Neuronal stem cell (in vitro differentiated cells): Measurements from ENCODE around the gene PDZRN3.

Experiments
- DNase-seq: peaks from one replicate; pipeline ENCODE4 v3.0.0-alpha.2; 2013; ENCODE audit warnings: low spot score
- H2AFZ ChIP-seq: one replicate; pipeline ENCODE4 v1.6.1; 2013; ENCODE audit warnings: mild to moderate bottlenecking, low read length, inconsistent platforms
- H2AK5ac ChIP-seq: 2 replicates; pipeline ENCODE4 v1.6.1; 2013; ENCODE audit warnings: low read depth, mild to moderate bottlenecking, inconsistent platforms, low read length, moderate library complexity, mixed read lengths
- H2BK120ac ChIP-seq: 2 replicates; pipeline ENCODE4 v1.6.1; 2013; ENCODE audit warnings: low read depth, mild to moderate bottlenecking, inconsistent platforms, low read length, moderate library complexity, mixed read lengths
- H2BK12ac ChIP-seq: one replicate; pipeline ENCODE4 v1.6.1; 2013; ENCODE audit warnings: low read length, inconsistent platforms
- H2BK15ac ChIP-seq: 2 replicates; pipeline ENCODE4 v1.6.1; 2013; ENCODE audit warnings: mild to moderate bottlenecking, low read length, inconsistent platforms, mixed read lengths
- H2BK5ac ChIP-seq: one replicate; pipeline ENCODE4 v1.6.1; 2013; ENCODE audit warnings: inconsistent platforms, mild to moderate bottlenecking, low read length, moderate library complexity
- H3K14ac ChIP-seq: one replicate; pipeline ENCODE4 v1.6.1; 2013; ENCODE audit warnings: low read length, inconsistent platforms
- H3K18ac ChIP-seq: 2 replicates; pipeline ENCODE4 v1.6.1; 2013; ENCODE audit warnings: low read length, inconsistent platforms
- H3K23ac ChIP-seq: 2 replicates; pipeline ENCODE4 v1.6.1; 2013; ENCODE audit warnings: low read depth, mild to moderate bottlenecking, mixed read lengths, low read length, inconsistent platforms; ENCODE audit not compliant: poor library complexity
- H3K27ac ChIP-seq: replicated peaks from 3 replicates; pipeline ENCODE4 v1.5.1; 2013; ENCODE audit warnings: low read length, inconsistent platforms
- H3K27me3 ChIP-seq, 3 experiments: 2 replicates each; pipeline ENCODE4 v1.6.1; 2013; ENCODE audit warnings: low read length in 3 of 3, mild to moderate bottlenecking in 2 of 3, inconsistent platforms in 1 of 3, low read depth in 1 of 3, mixed read lengths in 1 of 3, moderate library complexity in 1 of 3; ENCODE audit not compliant: control insufficient read depth in 3 of 3, insufficient read depth in 3 of 3
- H3K36me3 ChIP-seq, 2 donors: replicated peaks in 1 of 2; 2 replicates each; pipeline ENCODE4 v1.6.1; 2013; ENCODE audit warnings: low read length in 2 of 2; ENCODE audit not compliant: control insufficient read depth in 2 of 2, insufficient read depth in 2 of 2
- H3K4ac ChIP-seq: 2 replicates; pipeline ENCODE4 v1.6.1; 2013; ENCODE audit warnings: inconsistent platforms, mild to moderate bottlenecking, low read length, moderate library complexity
- H3K4me1 ChIP-seq, 2 donors: 1 replicate in 1 of 2; 2 replicates in 1 of 2; pipeline ENCODE4 v1.6.1; 2013; ENCODE audit warnings: low read length in 2 of 2, low read depth in 1 of 2; ENCODE audit not compliant: control insufficient read depth in 2 of 2, insufficient read depth in 1 of 2
- H3K4me2 ChIP-seq: one replicate; pipeline ENCODE4 v1.6.1; 2013; ENCODE audit warnings: mild to moderate bottlenecking, low read length, inconsistent platforms; ENCODE audit not compliant: insufficient read depth, poor library complexity, severe bottlenecking
- H3K4me3 ChIP-seq, 2 donors: 2 replicates each; pipeline ENCODE4 v1.5.1; 2013; ENCODE audit warnings: low read length in 2 of 2, mild to moderate bottlenecking in 2 of 2, inconsistent platforms in 1 of 2, moderate library complexity in 1 of 2
- H3K79me1 ChIP-seq: one replicate; pipeline ENCODE4 v1.6.1; 2013; ENCODE audit warnings: low read depth, mild to moderate bottlenecking, inconsistent platforms, low read length, moderate library complexity
- H3K9ac ChIP-seq: one replicate; pipeline ENCODE4 v1.6.1; 2013; ENCODE audit warnings: mild to moderate bottlenecking, low read depth, low read length, inconsistent platforms; ENCODE audit not compliant: poor library complexity
- H3K9me3 ChIP-seq, 2 donors: replicated peaks in 1 of 2; 2 replicates each; pipeline versions ENCODE3 to v1.6.1; 2013; ENCODE audit warnings: low read length in 2 of 2, mild to moderate bottlenecking in 2 of 2, inconsistent platforms in 1 of 2, low read depth in 1 of 2, mixed read lengths in 1 of 2, moderate library complexity in 1 of 2; ENCODE audit not compliant: control insufficient read depth in 2 of 2, insufficient read depth in 1 of 2
- H4K8ac ChIP-seq: one replicate; pipeline ENCODE4 v1.6.1; 2013; ENCODE audit warnings: low read depth, mild to moderate bottlenecking, inconsistent platforms, low read length, moderate library complexity
- H4K91ac ChIP-seq: one replicate; pipeline ENCODE4 v1.6.1; 2013; ENCODE audit warnings: low read length, low read depth, mild to moderate bottlenecking, inconsistent platforms; ENCODE audit not compliant: poor library complexity
- WGBS, 2 donors: extraction: QIAGEN DNeasy Blood & Tissue Kit; methylation state at CpG; one replicate each; pipeline ENCODE4 v1.1.7; 2013; ENCODE audit warnings: missing lambda C conversion rate in 2 of 2, mixed read lengths in 1 of 2; ENCODE audit not compliant: insufficient read length in 2 of 2, insufficient replicate concordance in 1 of 2; ENCODE audit errors: extremely low coverage in 2 of 2; 5-methylcytosine and 5-hydroxymethylcytosine counted together

The PDZRN3 gene

DNA sequence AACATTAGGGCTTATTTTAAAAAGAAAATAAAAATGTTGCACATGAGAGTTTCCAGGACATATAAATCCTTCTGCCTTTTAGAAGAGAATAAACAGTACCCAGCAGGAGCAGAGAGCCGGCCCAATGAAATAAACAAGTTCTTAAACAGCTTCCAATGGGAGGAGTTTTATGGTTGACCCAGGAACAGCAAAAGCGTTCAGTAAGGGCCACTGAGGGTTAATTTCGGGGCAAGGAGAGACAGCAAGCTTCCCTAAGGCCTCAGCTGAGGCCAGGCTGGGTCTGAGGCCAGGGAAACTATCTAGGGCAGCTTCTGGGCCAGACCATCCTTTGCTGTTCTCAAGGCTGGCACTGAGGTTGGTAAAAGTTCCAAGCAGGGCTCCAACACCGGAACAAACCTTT lies 3.4 kb downstream of the PDZRN3 start:
- H3K4me3 ChIP-seq: peak overlapping the region in 1 of 2 donors; percentile 55
- peaks cover 2% of the 10 kb centered on the region for H3K79me1 ChIP-seq
- H2BK120ac ChIP-seq: no peak overlapping the region
- H3K14ac ChIP-seq: no peak overlapping the region
- peaks cover 0 to 14% of the 10 kb centered on the region in 2 donors for H3K36me3 ChIP-seq
- H3K9ac ChIP-seq: no peak overlapping the region
- no peak overlapping the region for H3K27ac ChIP-seq
- H2AFZ ChIP-seq: no peak overlapping the region
- no peaks in the 10 kb centered on the region for H3K27me3 ChIP-seq
- no peak overlapping the region for H4K91ac ChIP-seq
- no peak overlapping the region for H2BK5ac ChIP-seq
- H2AK5ac ChIP-seq: no peak overlapping the region
- peaks cover 10 to 28% of the 10 kb centered on the region in 2 donors for H3K4me1 ChIP-seq
- no peak overlapping the region for H3K4ac ChIP-seq
- no peak for DNase-seq
- WGBS, 2 donors: no CpG with 5 or more reads among the region's 4 CpGs
- H3K9me3 ChIP-seq: peaks cover 0 to 4% of the 10 kb centered on the region in 2 donors
- H3K23ac ChIP-seq: no peak overlapping the region
- H3K4me2 ChIP-seq: no peak overlapping the region
- no peak overlapping the region for H2BK12ac ChIP-seq
- H3K18ac ChIP-seq: no peak overlapping the region
- H4K8ac ChIP-seq: no peak overlapping the region
- no peak overlapping the region for H2BK15ac ChIP-seq

DNA sequence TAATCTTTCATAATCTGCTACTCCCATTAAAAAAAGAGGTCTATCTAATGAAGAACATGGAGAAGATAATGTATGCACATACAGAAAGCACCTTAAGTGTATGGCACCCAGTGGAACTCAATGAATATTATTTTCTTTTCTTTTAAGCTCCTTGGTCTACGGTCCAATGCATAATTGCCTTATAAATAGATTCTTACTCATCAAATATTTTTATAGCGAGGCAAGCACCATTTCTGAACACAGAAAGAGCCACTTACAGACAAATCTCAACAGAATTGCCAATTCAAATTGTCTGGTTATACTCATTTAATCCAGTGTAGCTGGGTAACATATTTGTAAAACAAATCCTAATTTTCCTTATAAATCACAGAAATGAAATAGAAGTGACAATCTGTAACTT lies 6.3 kb downstream of the PDZRN3 start:
- Histone ChIP-seq H2BK5ac (no peak overlapping the region), H2AFZ (no peak overlapping the region), H3K36me3 (peaks cover 0 to 19% of the 10 kb centered on the region in 2 donors), H3K4me3 (no peak overlapping the region), H3K4ac (no peak overlapping the region), H3K79me1 (peaks cover 2% of the 10 kb centered on the region), H2BK120ac (no peak overlapping the region), H3K4me1 (peaks cover 4 to 20% of the 10 kb centered on the region in 2 donors), H3K4me2 (no peak overlapping the region), H3K14ac (no peak overlapping the region), H2BK12ac (no peak overlapping the region), H3K23ac (no peak overlapping the region), H3K27ac (no peak overlapping the region), H2BK15ac (no peak overlapping the region), H2AK5ac (no peak overlapping the region), H3K27me3 (no peaks in the 10 kb centered on the region), H4K8ac (no peak overlapping the region), H3K9ac (no peak overlapping the region), H4K91ac (no peak overlapping the region), H3K9me3 (peaks cover 0 to 7% of the 10 kb centered on the region in 2 donors), H3K18ac (no peak overlapping the region)
- no peak for DNase-seq
- no CpG with 5 or more reads among the region's 2 CpGs for WGBS, 2 donors

DNA sequence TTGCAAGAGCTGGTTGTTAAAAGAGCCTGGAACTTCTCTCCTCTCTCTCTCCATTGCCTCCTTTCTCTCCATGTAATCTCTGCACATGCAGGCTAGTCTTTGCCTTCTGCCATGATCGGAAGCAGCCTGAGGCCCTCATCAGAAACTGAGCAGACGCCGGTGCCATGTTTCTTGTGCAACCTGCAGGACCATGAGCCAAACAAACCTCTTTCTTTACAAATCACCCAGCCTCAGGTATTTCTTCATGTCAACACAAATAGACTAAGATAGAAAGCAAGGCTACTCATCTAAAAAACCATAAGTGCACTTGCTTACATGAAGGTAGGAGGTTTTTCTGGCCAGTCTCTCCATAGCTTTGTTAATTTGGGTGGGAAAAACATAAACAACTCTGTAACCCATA lies 8.7 kb downstream of the PDZRN3 start:
- no peak overlapping the region for H2AFZ ChIP-seq
- H2BK120ac ChIP-seq: no peak overlapping the region
- peaks cover 0 to 19% of the 10 kb centered on the region in 2 donors for H3K36me3 ChIP-seq
- no CpG with 5 or more reads among the region's 3 CpGs for WGBS, 2 donors
- H3K79me1 ChIP-seq: peaks cover 2% of the 10 kb centered on the region
- no peaks in the 10 kb centered on the region for H3K27me3 ChIP-seq
- no peak overlapping the region for H4K8ac ChIP-seq
- H2AK5ac ChIP-seq: no peak overlapping the region
- H4K91ac ChIP-seq: no peak overlapping the region
- H3K14ac ChIP-seq: no peak overlapping the region
- no peak overlapping the region for H3K4ac ChIP-seq
- H3K23ac ChIP-seq: no peak overlapping the region
- no peak overlapping the region for H3K4me3 ChIP-seq
- H3K27ac ChIP-seq: no peak overlapping the region
- H2BK5ac ChIP-seq: no peak overlapping the region
- H2BK12ac ChIP-seq: no peak overlapping the region
- peaks cover under 1 to 2% of the 10 kb centered on the region in 2 donors for H3K4me1 ChIP-seq
- H2BK15ac ChIP-seq: no peak overlapping the region
- DNase-seq: no peak
- H3K4me2 ChIP-seq: no peak overlapping the region
- peaks cover 0 to 7% of the 10 kb centered on the region in 2 donors for H3K9me3 ChIP-seq
- H3K9ac ChIP-seq: no peak overlapping the region
- H3K18ac ChIP-seq: no peak overlapping the region

DNA sequence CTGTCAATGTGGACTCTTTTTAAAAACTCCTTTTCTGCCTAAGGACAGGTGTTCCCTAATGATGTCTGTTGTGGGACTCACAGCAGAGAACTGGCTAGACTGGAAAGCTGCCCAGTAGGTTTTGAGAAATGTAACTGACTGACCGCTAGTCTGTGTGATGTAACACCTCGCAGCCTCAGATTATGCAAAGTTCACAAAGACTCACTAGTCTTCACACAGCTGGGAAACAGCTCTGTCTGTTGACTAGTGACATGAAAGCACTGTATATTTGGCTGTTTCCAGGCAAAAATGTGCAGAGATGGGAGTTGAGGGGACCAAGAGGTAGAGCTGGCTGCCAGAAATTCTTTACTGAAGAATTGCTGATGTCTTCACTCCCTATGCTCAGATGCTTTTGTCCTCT lies 10.3 kb downstream of the PDZRN3 start:
- H2BK120ac ChIP-seq: no peak overlapping the region
- WGBS, 2 donors: no CpG with 5 or more reads among the region's 2 CpGs
- H3K23ac ChIP-seq: no peak overlapping the region
- no peak overlapping the region for H3K4me2 ChIP-seq
- H4K91ac ChIP-seq: no peak overlapping the region
- no peak overlapping the region for H2AFZ ChIP-seq
- H3K9ac ChIP-seq: no peak overlapping the region
- peaks cover 0 to 7% of the 10 kb centered on the region in 2 donors for H3K9me3 ChIP-seq
- no peak overlapping the region for H2BK15ac ChIP-seq
- no peak overlapping the region for H3K18ac ChIP-seq
- DNase-seq: no peak
- peaks cover 2% of the 10 kb centered on the region for H3K79me1 ChIP-seq
- no peak overlapping the region for H3K4me3 ChIP-seq
- H3K4ac ChIP-seq: no peak overlapping the region
- peaks cover 0 to 9% of the 10 kb centered on the region in 2 donors for H3K36me3 ChIP-seq
- no peak overlapping the region for H2BK5ac ChIP-seq
- no peak overlapping the region for H3K27ac ChIP-seq
- no peak overlapping the region for H2BK12ac ChIP-seq
- H3K14ac ChIP-seq: no peak overlapping the region
- H3K4me1 ChIP-seq: peaks cover 0 to 2% of the 10 kb centered on the region in 2 donors
- no peaks in the 10 kb centered on the region for H3K27me3 ChIP-seq
- H4K8ac ChIP-seq: no peak overlapping the region
- no peak overlapping the region for H2AK5ac ChIP-seq
